GM12872 (cell line): ENCODE data around the gene FAM3C.

Experiments
- CTCF ChIP-seq: IDR thresholded peaks from 3 replicates; pipeline ENCODE4 v1.5.1; 2011; ENCODE audit warnings: low read depth, mild to moderate bottlenecking, low read length, moderate library complexity; ENCODE audit not compliant: insufficient read depth

The FAM3C gene

GRCh38 chr7:121419201-121420148 lies 23.4 kb upstream of the FAM3C start:
- TF ChIP-seq CTCF: no peak

GRCh38 chr7:121416533-121416932 lies 20.4 kb upstream of the FAM3C start:
- TF ChIP-seq CTCF: no peak

- no peak for TF ChIP-seq CTCF
Measured at GRCh38 chr7:121414436-121414835, 18.3 kb upstream of the FAM3C start.

- no peak for TF ChIP-seq CTCF
Measured at GRCh38 chr7:121411597-121411979, 15.5 kb upstream of the FAM3C start.

- no peak for TF ChIP-seq CTCF
Measured at GRCh38 chr7:121410829-121411596, 14.9 kb upstream of the FAM3C start.

GRCh38 chr7:121406944-121407343 lies 10.8 kb upstream of the FAM3C start:
- TF ChIP-seq CTCF: no peak

GRCh38 chr7:121406461-121406860 lies 10.4 kb upstream of the FAM3C start:
- no peak for TF ChIP-seq CTCF
